ENCODE data around the gene TGFBR2. TPM values are rescaled to one million over a fixed set of nuclear protein-coding genes. Genes with fewer than 3 reads are reported as not detected.

TGFBR2 gene
- total RNA-seq: 115 TPM

GRCh38 chr3:30606301-30607031 lies at the start of gene TGFBR2:
Gene TGFBR2, plus strand, starts transcription at chr3:30606601. Its CDS starts 283 bp downstream, at chr3:30606884.

All from metanephros (tissue), 1 donor.